ENCODE measurements around the gene FUBP3. TPM values are rescaled to one million over a fixed set of nuclear protein-coding genes. Genes with fewer than 3 reads are reported as not detected.

FUBP3 gene, protein sequence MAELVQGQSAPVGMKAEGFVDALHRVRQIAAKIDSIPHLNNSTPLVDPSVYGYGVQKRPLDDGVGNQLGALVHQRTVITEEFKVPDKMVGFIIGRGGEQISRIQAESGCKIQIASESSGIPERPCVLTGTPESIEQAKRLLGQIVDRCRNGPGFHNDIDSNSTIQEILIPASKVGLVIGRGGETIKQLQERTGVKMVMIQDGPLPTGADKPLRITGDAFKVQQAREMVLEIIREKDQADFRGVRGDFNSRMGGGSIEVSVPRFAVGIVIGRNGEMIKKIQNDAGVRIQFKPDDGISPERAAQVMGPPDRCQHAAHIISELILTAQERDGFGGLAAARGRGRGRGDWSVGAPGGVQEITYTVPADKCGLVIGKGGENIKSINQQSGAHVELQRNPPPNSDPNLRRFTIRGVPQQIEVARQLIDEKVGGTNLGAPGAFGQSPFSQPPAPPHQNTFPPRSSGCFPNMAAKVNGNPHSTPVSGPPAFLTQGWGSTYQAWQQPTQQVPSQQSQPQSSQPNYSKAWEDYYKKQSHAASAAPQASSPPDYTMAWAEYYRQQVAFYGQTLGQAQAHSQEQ
- 10 to 100 TPM; 48.4 to 50.8 TPM for total RNA-seq

DNA sequence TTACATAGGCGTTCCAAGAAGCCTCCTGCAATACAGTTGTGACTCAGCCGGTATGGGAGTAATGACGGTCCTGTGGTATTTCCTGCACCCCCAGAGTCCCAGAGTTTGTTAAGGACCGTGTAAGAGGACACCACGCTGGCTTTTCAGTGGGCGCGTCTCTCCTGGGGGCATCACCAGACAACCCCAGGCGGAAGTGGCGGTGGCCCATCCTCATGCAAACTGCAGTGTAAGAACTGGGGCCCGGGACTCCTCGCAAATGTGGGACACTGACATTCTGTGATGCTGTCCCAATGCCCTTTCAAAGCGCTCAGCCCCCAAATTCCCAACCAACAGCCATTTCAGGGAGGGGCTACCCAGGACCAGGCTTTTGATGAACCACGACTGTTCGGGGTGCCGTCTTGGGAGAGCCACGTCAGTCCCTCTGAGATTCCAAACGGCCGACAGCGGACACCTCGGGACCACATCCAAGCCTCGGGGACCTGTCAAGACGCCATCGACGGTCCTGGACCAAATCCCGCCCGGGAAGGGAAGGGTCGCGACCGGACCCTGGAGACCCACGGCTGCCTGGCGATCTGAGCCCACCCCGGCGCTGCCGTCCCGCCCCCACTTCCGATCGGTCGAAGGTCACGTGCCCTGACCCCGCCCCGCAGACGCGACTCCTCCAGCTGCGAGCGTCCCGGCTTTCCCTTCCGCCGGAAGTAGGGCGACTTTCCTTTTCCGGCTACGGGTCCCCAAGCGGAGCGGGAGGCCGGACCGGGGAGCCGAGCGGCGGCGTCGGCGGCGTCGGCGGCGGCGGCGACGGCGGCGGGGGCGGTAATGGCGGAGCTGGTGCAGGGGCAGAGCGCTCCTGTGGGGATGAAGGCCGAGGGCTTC lies at the start of gene FUBP3:
Gene FUBP3, plus strand, starts transcription at position 713 of the 873 bp plus-strand sequence. Its CDS starts 104 bp downstream, at position 817.
- Mint-ChIP-seq H3K27ac (peak within 1 kb of the TSS; percentile 94), H3K4me1 (peaks cover 35% of the 10 kb centered on the region), H3K4me3 (peak within 1 kb of the TSS; percentile 87), H3K36me3 (peaks cover 4% of the 10 kb centered on the region), H3K27me3 (no peaks in the 10 kb centered on the region), H3K9me3 (no peaks in the 10 kb centered on the region)
- peak; percentile 95 for DNase-seq

DNA sequence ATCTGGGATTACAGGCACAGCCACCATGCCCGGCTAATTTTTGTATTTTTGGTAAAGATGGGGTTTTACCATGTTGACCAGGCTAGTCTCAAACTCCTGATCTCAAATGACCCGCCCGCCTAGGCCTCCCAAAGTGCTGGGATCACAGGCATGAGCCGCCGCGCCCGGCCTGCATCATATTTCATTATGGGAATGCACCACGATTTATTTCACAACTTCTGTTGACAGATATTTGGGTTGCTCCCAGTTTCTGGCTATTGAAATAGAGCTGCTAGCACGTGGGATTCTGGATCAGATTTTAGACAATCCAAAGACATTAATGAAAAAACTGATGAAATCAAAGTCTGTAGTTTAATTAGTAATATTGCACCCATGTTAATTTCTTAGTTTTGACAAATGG lies 48.4 kb upstream of the FUBP3 start:
- no peaks in the 10 kb centered on the region for H3K9me3 Mint-ChIP-seq
- H3K4me1 Mint-ChIP-seq: peaks cover under 1% of the 10 kb centered on the region
- H3K36me3 Mint-ChIP-seq: no peaks in the 10 kb centered on the region
- no peak overlapping the region for H3K4me3 Mint-ChIP-seq
- no peak for DNase-seq
- peaks cover 24% of the 10 kb centered on the region for H3K27me3 Mint-ChIP-seq
- H3K27ac Mint-ChIP-seq: no peak overlapping the region

GRCh38 chr9:130531670-130532069 lies 47.7 kb upstream of the FUBP3 start:
- H3K9me3 Mint-ChIP-seq: no peaks in the 10 kb centered on the region
- no peak overlapping the region for H3K4me3 Mint-ChIP-seq
- DNase-seq: no peak
- peaks cover 2% of the 10 kb centered on the region for H3K4me1 Mint-ChIP-seq
- peaks cover 32% of the 10 kb centered on the region for H3K27me3 Mint-ChIP-seq
- no peak overlapping the region for H3K27ac Mint-ChIP-seq
- H3K36me3 Mint-ChIP-seq: no peaks in the 10 kb centered on the region

GRCh38 chr9:130532426-130533080 lies 46.8 kb upstream of the FUBP3 start:
- H3K4me1 Mint-ChIP-seq: peaks cover 4% of the 10 kb centered on the region
- peaks cover 40% of the 10 kb centered on the region for H3K27me3 Mint-ChIP-seq
- H3K4me3 Mint-ChIP-seq: no peak overlapping the region
- no peak for DNase-seq
- H3K27ac Mint-ChIP-seq: no peak overlapping the region
- no peaks in the 10 kb centered on the region for H3K36me3 Mint-ChIP-seq
- H3K9me3 Mint-ChIP-seq: no peaks in the 10 kb centered on the region

DNA sequence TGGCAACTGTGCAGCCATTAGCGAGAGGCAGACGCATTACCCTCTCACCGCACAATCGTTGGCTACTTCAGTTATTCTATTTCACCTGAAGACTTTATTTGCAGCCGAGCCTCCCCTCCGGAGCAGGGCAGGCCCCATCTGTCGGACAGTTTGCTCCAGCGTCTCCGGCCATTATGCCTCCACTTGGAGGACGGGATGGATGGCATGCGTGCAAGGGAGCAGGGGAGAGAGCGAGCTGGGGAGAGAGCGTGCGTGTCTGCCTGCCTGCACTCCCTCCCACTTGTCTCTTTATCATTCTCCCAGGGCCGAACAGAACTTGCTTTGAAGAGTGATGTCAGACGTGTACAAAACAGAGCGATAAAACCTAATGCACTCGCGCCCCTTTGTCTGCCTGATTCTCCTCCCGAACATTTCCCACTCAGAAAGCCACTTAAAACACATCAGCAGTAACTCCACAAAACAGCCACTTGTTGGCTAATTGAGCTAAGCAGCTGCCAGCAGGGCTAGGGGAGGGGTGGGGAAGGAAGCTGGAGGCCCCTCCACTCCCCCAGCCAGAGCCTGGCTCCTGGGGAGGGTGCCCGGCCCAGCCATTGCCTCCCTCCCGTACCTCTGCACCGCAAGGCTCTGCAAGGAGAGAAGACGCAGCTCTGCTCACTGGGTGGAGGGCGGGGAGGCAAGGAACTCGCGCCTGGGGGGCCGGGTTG lies 43.4 kb upstream of the FUBP3 start:
- peaks cover 72% of the 10 kb centered on the region for H3K27me3 Mint-ChIP-seq
- no peak overlapping the region for H3K27ac Mint-ChIP-seq
- no peak for DNase-seq
- no peaks in the 10 kb centered on the region for H3K9me3 Mint-ChIP-seq
- peaks cover 8% of the 10 kb centered on the region for H3K4me1 Mint-ChIP-seq
- no peaks in the 10 kb centered on the region for H3K36me3 Mint-ChIP-seq
- H3K4me3 Mint-ChIP-seq: no peak overlapping the region

DNA sequence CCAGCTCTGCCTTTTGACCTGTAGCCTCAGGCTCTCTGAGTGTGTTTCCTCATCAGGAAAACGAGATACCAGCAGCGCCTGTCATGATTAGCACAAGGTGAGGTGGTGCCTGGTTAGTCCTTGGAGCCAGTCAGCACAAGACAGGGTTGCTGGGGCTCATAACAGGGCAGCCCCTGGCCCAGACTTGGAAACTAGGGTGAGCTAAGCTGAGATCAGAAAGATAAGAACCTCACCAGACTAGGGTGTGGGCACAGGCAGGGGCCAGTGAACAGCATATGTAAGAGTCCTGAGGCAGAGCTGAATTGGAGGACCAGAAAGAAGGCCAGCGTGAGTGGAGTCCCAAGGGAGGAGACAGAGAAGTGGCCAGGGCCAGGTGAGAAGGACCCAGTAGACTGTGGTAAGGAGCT lies 42.7 kb upstream of the FUBP3 start:
- Mint-ChIP-seq H3K27me3 (peaks cover 75% of the 10 kb centered on the region), H3K4me1 (peaks cover 10% of the 10 kb centered on the region), H3K36me3 (no peaks in the 10 kb centered on the region), H3K9me3 (no peaks in the 10 kb centered on the region), H3K4me3 (no peak overlapping the region), H3K27ac (no peak overlapping the region)
- no peak for DNase-seq

DNA sequence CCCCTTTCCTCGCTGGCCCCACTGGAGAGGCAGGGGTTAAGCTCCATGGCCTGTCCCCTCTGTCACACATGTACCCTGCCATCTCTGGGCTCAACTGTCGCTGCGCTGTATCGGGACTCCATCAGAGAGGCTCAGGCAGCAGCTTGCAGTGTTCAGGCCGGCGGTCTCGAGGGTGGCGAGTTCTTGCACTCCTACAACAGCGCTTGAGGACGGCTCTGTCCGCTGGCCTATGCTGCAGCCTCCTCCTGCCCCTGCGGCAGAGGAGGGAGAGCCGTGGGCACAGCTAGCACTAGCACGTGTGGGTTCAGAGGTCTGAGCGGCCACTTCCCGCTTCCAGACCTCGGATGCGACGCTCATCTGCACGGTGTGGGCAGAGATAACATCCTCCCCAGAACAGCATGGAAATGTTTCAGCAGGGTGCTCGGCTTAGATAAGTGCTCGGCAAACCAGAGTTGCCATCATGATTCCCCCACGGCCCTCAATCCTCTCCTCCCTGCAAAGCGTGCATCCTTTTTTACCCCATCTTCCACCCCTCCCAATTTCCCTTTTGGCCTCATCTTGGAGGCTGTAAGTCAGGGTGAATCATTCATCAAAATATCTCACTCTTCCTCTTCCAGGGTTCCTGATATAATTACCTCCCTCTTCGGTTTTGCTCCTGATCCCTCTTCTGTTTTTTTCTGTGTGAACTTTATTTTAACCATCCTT lies 41.9 kb upstream of the FUBP3 start:
- peaks cover 79% of the 10 kb centered on the region for H3K27me3 Mint-ChIP-seq
- no peaks in the 10 kb centered on the region for H3K9me3 Mint-ChIP-seq
- no peak for DNase-seq
- no peak overlapping the region for H3K4me3 Mint-ChIP-seq
- no peak overlapping the region for H3K27ac Mint-ChIP-seq
- no peaks in the 10 kb centered on the region for H3K36me3 Mint-ChIP-seq
- peaks cover 12% of the 10 kb centered on the region for H3K4me1 Mint-ChIP-seq

DNA sequence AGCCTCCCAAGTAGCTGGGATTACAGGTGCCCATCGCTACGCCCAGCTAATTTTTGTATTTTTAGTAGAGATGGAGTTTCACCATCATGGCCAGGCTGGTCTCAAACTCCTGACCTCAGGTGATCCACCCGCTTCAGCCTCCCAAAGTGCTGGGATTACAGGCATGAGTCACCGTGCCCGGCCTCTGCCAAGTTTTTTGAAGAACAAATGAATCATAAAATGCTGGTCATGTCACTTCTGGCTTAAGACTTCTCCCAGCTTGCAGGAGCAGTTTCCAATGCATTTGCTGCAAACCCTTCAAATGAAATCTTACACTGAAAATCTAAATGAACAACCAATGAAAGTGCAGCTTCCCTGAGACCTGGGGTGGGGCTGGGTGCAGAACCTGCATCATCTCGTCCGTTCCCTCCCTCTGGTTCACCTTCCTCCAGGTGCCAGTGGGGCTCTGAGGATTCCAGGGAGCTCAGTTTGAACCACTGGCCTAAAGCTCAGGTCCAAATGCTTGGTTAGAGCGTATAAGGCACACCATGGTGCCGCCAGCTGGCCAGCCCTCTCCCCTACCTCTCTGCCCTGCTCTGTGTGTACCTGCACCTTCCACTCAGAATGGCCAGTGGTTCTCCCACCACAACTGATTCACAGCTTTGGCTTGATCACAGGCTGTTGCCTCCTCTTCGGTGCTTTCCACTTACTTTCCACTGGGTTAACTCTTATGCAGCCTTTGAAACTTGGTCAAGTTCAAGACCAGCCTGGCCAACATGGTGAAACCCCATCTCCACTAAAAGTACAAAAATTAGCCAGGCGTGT lies 39.8 kb upstream of the FUBP3 start:
- Mint-ChIP-seq H3K27me3 (peaks cover 73% of the 10 kb centered on the region), H3K4me1 (peaks cover 12% of the 10 kb centered on the region), H3K36me3 (no peaks in the 10 kb centered on the region), H3K4me3 (no peak overlapping the region), H3K9me3 (no peaks in the 10 kb centered on the region), H3K27ac (no peak overlapping the region)
- DNase-seq: no peak

- Mint-ChIP-seq H3K9me3 (no peaks in the 10 kb centered on the region), H3K27ac (no peak overlapping the region), H3K27me3 (peaks cover 54% of the 10 kb centered on the region), H3K36me3 (no peaks in the 10 kb centered on the region), H3K4me3 (no peak overlapping the region), H3K4me1 (peaks cover 9% of the 10 kb centered on the region)
- no peak for DNase-seq
These were observed 37.8 kb upstream of the FUBP3 start for GRCh38 chr9:130541533-130541932.

DNA sequence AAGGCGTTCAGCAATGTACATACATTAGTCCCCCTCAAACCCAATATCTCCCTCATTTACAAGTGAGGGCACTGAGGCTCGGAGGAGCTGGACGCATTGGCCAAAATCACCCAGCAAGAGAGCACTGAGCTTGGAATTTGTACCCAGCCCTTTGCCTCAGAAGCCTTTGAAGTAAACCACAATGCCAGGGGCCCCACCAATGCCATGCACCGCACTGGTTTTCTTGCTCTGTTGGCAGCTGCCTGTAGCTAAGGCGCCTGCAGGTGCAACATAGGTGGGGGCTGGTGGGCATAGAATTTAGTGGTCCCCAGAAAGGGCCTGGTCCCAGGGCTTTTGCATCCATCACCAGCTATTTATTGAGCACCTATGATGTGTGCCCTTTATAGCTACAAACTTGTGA lies 37.3 kb upstream of the FUBP3 start:
- Mint-ChIP-seq H3K4me1 (peaks cover 8% of the 10 kb centered on the region), H3K27me3 (peaks cover 48% of the 10 kb centered on the region), H3K36me3 (no peaks in the 10 kb centered on the region), H3K4me3 (no peak overlapping the region), H3K27ac (no peak overlapping the region), H3K9me3 (no peaks in the 10 kb centered on the region)
- DNase-seq: no peak

DNA sequence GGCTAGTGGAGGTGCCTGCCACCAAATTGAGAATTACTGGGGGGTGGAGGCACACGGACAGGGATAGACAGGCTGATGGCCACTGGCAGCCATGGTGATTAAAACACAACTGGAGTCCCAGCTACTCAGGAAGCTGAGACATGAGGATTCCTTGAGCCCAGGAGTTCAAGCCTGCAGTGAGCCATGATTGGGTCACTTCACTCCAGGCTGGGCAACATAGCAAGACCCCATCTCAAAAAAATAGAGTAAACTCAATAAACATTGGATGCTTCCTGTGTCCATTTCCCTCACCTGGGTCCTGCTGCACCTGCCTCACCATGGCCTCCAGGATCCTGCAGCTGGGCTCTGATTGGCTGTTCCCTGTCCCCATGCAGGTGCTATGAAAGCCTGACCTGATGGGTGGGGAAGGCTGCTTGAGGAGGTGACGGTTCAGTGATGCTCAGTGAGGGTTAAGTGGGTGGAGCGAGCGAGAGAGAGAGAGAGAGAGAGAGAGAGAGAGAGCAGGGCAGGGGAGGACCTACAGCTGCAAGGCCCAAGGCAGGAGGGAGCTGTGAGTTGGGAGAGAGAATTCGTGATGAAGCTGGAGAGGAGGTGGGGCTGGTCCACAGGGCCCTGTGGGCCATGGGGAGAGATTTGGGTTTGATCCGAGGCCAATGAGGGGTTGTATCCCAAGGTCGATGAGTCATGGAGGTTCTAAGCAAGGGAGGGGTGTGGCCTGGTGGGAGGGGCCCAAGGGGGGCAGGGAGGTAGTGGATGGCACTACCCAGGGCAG lies 36.7 kb upstream of the FUBP3 start:
- peaks cover 42% of the 10 kb centered on the region for H3K27me3 Mint-ChIP-seq
- no peaks in the 10 kb centered on the region for H3K36me3 Mint-ChIP-seq
- H3K27ac Mint-ChIP-seq: no peak overlapping the region
- H3K4me1 Mint-ChIP-seq: peaks cover 6% of the 10 kb centered on the region
- no peaks in the 10 kb centered on the region for H3K9me3 Mint-ChIP-seq
- H3K4me3 Mint-ChIP-seq: no peak overlapping the region
- no peak for DNase-seq

DNA sequence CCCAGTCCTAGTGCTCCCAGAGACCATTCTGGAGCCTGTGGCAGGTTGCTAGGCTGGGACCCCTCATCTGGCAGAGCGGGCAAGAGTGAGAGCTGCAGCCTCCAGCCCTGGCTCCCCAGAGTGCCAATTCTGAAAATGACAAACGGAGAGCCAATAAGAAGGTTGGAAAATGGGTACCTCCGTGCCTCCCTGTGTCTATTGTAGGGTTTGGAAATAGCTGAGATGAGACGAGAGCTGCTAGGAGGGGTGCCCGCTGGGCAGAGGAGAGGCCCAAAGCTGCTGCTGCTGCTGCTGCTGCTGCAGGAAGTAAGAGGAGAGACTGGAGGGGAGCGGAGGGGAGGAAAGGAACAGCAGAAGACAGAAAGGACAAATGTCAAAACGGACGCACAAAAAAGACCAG lies 36.0 kb upstream of the FUBP3 start:
- no peak overlapping the region for H3K4me3 Mint-ChIP-seq
- H3K9me3 Mint-ChIP-seq: no peaks in the 10 kb centered on the region
- H3K36me3 Mint-ChIP-seq: no peaks in the 10 kb centered on the region
- DNase-seq: no peak
- peaks cover 4% of the 10 kb centered on the region for H3K4me1 Mint-ChIP-seq
- H3K27ac Mint-ChIP-seq: no peak overlapping the region
- peaks cover 35% of the 10 kb centered on the region for H3K27me3 Mint-ChIP-seq

DNA sequence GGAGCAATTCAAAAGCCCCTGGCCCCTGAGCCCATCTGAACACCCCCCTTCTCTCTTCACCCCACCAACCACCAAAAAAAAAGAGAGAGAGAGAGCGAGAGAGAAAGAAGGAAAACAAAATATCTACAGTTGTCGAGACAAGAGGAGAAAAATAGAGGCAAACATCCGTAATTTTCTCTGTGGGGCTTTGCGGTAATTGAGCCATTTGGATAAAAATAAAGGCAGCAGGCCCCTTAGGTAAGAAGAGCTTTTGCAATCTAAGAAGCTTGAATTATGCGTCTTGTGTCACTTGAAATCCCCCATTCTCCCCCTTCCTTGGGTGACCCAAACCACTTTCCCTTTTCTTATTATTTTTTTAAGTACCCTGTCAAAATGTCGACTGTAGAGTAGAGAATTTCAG lies 35.5 kb upstream of the FUBP3 start:
- Mint-ChIP-seq H3K27me3 (peaks cover 30% of the 10 kb centered on the region), H3K9me3 (no peaks in the 10 kb centered on the region), H3K27ac (no peak overlapping the region), H3K4me1 (peaks cover 4% of the 10 kb centered on the region), H3K36me3 (no peaks in the 10 kb centered on the region), H3K4me3 (no peak overlapping the region)
- DNase-seq: no peak

Data from activated naive CD8-positive, alpha-beta T cell treated with anti-CD3 and anti-CD28 coated beads for 36 hours (primary cell).